ENCODE data around the gene LRP2.

DNA sequence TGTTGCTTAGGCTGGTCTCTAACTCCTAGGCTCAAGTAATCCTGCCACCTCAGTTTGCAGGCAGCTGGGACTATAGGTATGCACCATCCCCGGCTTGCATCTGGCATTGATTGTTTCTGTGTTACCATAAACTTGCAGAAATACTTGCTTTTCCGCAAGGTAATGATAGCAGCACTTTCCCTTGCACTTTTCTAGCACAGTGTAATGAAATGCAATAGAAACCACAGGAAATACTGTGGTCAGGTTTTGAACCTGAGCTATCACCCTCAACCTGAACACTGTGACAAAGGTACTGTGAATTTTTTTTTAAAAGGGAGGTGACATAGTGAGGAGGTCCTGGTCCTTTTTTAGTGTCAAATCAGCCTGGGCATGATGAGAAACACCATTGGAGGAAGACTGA, 254.7 kb downstream of the LRP2 start:
- TF ChIP-seq, protein P1, sequence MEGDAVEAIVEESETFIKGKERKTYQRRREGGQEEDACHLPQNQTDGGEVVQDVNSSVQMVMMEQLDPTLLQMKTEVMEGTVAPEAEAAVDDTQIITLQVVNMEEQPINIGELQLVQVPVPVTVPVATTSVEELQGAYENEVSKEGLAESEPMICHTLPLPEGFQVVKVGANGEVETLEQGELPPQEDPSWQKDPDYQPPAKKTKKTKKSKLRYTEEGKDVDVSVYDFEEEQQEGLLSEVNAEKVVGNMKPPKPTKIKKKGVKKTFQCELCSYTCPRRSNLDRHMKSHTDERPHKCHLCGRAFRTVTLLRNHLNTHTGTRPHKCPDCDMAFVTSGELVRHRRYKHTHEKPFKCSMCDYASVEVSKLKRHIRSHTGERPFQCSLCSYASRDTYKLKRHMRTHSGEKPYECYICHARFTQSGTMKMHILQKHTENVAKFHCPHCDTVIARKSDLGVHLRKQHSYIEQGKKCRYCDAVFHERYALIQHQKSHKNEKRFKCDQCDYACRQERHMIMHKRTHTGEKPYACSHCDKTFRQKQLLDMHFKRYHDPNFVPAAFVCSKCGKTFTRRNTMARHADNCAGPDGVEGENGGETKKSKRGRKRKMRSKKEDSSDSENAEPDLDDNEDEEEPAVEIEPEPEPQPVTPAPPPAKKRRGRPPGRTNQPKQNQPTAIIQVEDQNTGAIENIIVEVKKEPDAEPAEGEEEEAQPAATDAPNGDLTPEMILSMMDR (conservative IDR thresholded peaks at IDR 0.05; ENCODE audit: low read length) = no peak
- TF ChIP-seq EZH2phosphoT487 (IDR thresholded peaks at IDR 0.05; ENCODE audit: borderline replicate concordance) = no peak

Measured in Loucy (cell line).